Activated T-cell treated with anti-CD3 and anti-CD28 coated beads for 1 hour (primary cell): ENCODE measurements around the gene M1AP.
"Not testable (repeated sequence)": the region's sequence is repeated elsewhere in the genome, so short reads cannot be mapped to it uniquely, and the experiment has no call there.

Experiments used
- DNase-seq: peaks from one replicate; pipeline ENCODE4 v3.0.0-alpha.2; 2020; ENCODE audit warnings: low read depth

Gene M1AP

DNA sequence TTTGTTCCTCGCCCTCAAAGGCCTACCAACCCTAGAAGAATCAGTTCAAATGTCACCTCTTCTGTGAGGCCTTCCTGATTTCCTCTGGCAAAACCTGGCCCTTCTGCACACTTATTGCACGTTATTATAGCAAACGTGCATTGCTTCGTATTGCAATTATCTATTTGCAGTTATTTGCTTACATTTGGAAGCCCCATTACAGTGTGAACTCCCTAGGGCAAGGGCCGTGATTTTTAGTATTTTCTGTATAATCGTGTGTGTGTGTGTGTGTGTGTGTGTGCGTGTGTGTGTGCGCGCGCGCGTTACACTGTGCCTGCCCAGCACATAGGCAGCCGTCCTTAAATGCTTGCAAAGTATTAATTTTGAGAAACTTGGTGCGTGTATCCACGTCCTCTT, 5.5 kb upstream of the M1AP start:
- DNase-seq = no peak

DNA sequence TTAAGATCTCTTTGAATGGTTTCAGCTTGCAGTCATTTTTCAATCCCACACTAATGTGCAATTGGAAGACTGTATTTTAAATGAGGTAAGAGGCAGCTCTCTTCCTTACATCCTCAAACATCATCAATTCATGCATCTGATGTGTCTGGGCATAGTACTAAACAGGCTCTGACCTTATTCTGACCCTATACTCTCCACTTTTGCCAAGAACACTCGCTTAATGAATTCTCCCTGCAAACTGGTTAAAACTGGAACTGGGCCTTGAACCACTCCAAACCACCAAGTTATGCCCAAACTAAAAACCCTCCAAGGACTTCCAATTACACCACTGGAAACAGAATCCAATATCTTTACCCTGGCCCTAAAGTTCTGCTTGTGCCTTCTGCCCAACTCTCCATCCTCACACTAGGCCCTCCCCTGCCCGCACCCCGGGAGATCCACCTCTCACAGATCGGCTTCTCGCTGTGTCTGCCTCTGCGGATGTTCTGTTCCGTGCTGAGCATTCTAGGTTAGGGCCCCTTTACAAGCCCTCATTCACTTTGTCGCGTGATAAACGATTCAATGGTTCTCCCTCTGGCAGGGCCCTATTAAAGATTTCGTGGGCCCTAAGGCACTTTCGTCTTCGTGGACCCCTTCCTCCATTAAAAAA, 1.2 kb downstream of the M1AP start:
- DNase-seq = no peak

DNA sequence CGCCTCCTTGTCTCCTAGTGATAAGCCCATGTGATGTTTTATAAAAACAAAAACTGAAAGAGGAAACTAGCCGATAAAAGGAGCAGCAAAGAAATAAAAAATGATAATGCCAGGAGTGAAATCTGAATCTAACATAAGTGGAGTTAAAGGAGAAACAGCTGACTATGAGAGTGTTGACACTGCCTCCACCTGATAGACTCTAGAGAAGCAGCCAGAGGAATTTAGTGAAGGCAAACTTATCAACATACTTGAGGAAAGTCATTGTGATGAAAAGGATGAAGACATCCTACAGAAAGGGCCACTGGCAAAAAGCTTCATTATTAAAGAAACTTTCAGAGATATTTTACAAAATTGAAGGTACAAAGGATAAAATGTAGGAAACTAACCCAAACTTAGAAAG, 1.9 kb downstream of the M1AP start:
- DNase-seq = no peak

GRCh38 chr2:74645344-74645743, 2.8 kb downstream of the M1AP start:
- no peak for DNase-seq

GRCh38 chr2:74639550-74639949, 8.6 kb downstream of the M1AP start:
- DNase-seq = no peak

DNA sequence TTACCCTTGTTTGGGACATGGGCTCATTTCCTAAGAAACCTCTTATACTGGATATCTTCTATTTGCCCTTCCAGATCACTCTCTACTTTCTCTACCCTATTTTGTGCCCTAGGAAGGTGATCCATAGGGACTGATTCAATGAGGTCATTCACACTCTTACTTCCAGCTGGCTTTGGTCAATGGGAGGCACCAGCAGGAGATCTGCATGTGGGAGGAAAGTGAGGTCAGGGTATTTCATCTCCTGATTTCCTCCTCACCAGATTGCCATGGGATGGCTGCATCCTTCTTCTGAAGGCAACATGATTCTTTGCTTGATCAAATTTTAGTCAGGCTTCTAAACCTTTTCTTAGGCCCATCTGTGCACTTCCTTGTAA, 15.2 kb downstream of the M1AP start:
- no peak for DNase-seq

- no peak for DNase-seq
Measured at GRCh38 chr2:74632209-74632938, 15.8 kb downstream of the M1AP start.

DNA sequence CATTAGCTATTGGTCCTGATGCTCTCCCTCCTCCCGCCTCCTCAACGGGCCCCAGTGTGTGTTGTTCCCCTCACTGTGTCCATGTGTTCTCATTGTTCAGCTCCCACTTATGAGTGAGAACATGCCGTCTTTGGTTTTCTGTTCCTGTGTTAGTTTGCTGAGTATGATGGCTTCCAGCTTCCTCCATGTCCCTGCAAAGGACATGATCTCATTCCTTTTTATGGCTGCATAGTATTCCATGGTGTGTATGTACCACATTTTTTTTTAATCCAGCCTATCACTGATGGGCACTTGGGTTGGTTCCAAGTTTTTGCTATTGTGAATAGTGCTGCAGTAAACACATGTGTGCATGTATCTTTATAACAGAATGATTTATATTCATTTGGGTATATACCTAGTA, 17.7 kb downstream of the M1AP start:
- DNase-seq = not testable (repeated sequence)

DNA sequence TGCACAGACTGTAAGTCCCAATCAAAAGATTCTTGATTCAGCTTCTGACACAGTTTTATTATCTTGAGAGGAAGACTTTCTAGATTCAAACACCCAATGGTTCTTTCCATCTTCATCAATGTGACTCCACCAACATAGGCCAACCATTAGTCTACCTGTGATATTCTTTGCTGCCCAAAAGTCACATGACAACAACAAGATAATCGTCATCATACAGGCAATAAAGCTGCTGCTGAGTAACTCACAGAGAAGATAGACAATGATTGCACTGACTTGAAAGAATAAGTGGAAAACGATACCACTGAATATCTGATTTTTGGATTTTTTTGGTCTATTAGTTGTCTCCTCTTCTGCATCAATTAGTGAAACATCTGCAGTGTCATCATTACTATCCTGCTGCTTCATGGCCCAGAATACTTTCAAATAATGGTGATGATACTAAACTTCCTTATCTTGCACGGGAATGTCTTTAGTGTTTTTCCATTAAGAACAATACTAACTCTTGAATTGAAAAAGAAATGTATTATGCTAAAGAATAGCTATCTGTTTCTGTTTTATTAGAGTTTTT, 19.5 kb downstream of the M1AP start:
- DNase-seq = no peak

- DNase-seq = no peak
Measured at GRCh38 chr2:74625658-74626425, 22.3 kb downstream of the M1AP start.

DNA sequence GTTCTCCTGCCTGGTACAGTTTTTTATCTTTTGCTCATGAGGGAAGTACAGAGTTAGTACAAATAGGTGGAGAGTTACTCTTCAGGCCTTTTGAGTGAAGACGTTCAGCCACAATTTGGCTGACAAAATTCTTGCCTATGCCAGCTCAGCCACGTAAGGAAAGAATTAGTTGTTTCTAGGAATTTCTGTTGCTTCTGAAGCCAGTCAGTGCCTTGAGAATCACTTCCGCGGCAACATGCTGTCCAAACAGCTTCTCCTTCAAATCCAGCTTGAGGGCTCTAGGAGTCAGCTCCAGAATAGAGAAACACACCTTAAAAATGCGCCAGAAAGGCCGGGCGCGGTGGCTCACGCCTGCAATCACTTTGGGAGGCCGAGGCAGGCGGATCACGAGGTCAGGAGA, 27.5 kb downstream of the M1AP start:
- no peak for DNase-seq

DNA sequence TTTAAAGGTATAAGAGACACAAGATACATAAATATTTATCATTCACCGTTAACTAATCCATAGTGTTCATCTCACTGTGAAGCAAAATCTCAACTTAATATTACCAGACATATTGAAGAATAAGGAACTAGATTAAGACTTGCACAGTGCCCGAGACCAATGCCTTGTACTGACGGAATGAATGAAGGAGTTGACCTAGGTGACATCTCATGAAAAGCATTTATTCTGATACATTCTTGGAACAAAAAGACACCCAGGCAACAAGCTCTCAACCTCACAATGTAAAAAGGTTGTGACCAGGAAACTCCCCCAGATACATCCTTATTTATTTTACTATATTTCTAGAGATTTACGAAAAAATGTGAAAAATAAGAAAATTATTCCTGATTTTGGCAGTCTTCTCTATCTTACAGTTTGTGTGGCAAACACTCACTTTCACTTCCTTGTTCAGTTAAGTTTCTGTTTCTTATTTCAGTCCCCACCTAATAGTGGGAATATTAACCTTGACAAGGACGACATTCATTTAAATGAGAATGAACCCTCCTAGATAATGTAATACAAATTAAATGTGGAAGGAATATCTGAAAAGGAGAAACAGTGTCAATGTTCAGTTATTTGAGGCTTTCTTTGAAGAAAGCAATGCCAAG, 28.4 kb downstream of the M1AP start:
- no peak for DNase-seq

DNA sequence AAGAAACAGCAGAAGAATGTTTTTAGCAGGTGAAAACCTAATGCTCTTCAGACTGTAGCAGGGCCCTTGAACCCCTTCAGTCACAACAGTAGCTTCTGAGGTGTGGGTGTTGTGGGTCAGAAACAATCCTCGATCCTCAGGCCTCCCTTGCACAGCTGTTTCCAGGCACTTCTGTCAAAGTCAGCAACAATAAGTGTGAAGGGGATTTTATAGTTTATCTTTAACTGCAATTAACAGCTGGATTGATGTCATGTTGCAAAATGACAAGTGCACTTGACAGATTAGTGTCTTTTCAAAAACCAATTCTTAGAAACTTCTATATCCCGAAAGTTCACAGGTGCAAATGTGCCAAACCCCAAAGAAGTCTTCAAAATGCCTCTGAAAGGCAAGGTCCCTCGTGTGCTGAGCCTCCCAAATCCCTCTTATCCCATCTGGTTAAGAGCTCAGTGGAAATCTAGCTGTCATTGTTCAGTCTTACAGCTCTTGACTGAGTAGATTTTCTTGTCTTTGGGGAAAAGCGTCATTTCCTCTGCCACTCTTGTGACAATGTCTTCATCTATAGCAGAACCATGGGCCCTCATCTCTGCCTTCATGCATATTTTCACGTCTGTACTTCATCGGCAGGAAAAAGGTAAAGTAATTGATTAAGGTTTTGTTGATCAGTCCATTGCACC, 29.6 kb downstream of the M1AP start:
- DNase-seq = no peak

GRCh38 chr2:74617122-74617521, 31.0 kb downstream of the M1AP start:
- DNase-seq = no peak

DNA sequence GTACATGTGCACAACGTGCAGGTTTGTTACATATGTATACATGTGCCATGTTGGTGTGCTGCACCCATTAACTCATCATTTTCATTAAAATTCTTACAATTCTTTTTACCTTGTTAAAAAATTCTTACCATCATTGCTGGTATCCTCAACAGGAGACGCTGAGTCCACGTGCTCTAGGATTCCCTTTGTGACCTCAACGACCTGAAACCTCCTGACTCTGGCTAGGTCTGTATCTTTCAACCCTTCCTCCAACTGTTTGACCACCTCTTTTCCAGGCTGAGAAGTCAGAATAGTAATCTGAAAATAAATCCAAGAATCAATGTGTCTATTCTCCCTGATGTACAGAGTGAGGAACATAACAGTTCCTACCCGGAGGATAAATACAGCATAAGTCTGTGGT, 41.2 kb downstream of the M1AP start:
- DNase-seq = no peak

DNA sequence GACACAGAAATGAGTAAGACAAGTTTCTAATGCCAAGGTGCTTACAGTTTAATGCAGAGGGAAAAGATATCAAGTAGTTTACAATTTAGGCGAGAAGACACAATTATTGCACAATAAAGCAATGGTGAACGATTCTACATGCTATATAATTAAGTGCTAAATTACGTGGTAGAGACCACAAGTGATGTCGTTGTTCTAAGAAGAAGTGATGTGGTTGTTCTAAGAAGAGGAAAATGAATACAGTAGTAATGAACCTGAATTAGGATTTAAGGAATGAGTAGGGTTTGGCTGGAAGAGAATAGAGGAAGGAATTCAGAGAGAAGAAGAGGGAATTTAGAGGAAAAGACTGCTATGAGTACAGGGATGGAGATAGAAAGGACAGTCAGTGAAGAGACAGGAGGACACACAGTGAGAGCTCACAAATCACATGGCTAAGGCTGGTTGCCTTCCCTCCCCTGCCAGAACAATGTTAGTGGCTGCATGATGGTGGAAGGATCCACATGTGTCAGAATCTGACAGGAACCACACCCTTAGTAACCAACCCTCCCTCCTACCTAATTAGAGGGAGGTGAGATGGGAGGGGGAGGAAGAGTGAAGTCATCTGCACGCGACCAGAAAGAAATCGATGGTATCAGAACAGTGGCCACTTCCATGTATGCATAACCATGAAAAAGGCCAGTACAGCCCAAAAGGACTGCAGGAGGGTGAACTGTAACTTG, 44.7 kb downstream of the M1AP start:
- no peak for DNase-seq

DNA sequence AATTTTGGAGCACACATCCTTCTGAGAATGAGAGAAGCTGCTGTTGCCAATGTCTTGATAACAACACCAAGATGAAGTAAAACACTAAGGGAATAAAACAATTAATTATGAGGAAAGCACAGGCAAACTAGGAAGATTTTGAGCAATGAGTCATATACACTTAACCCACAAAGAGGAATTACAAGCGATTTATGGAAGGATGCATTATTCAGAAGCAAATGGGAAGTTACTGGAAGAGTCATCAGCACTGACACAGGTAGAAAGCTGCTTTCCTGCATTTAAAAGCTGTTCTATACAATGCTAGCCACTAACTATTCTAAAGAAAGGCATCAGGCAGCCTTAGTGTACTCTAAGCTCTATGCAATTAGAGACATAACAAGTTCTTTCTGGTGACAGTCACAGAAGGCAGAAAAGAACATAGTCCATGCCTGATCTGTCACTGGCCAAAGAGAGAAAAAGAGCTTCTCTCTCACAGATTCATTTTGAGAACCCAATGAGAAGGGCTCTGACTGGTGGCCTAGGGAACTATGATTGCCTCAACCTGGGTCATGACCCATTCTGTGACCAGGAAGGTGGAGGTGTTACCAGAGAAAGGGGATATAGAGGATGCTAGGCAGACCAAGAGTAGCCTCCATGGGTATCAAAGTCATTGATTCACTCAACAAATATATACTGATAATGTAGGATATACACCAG, 45.4 kb downstream of the M1AP start:
- DNase-seq = no peak

- no peak for DNase-seq
Measured at GRCh38 chr2:74599676-74600075, 48.5 kb downstream of the M1AP start.

DNA sequence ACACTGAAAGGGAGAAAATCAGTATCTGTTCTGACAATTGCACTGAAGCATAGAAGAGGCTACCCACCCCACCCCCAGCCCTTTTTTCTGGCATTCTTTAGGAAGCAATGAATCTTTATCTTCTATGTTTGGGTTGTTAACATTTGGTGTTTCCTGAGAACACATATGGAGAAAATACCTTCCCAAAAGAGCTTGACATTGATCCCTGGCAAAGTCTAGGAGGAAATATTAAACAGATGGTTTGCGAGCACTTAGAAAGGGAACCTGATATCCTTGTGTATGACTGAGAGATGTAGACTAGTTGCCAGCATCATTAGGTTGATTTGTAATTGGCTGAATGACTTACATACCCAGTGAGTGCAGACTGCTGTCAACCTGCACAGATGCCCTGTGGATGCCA, 50.7 kb downstream of the M1AP start:
- DNase-seq = no peak

GRCh38 chr2:74596584-74596983, 51.5 kb downstream of the M1AP start:
- DNase-seq = no peak
